Omental fat pad (tissue), 4 donors: ENCODE data around the gene CBFA2T2. TPM values are rescaled to one million over a fixed set of nuclear protein-coding genes. Genes with fewer than 3 reads are reported as not detected.

Experiments
- ATAC-seq: fragments of 150-250 bp; one replicate; pipeline ENCODE4 v1.9.1; 2016; ENCODE audit warnings: mild to moderate bottlenecking, moderate library complexity; ENCODE audit not compliant: low FRiP score
- DNase-seq: peaks from one replicate; pipeline ENCODE4 v3.0.0-alpha.2; 2019; ENCODE audit warnings: low spot score
- CTCF ChIP-seq, 3 donors: fragments of 450-650 bp; IDR thresholded peaks; one replicate each; pipeline ENCODE4 v1.5.1; 2016 to 2017; ENCODE audit warnings: antibody characterized with exemption in 3 of 3, mild to moderate bottlenecking in 3 of 3, moderate library complexity in 2 of 3
- total RNA-seq, 4 donors: library from RNA; depleted of rRNA; stranded (reverse); fragments of >200 nt; gene quantifications; one replicate each; pipeline ENCODE4 v1.1.0, GENCODE V29; 2016

The CBFA2T2 gene
- total RNA-seq, 4 donors from 2014 or later: 5.8 to 11.8 (median 10.0) TPM

GRCh38 chr20:33669224-33669623, 179.3 kb downstream of the CBFA2T2 start:
- ATAC-seq: no peak
- no peak for TF ChIP-seq CTCF (IDR thresholded peaks at IDR 0.05)

GRCh38 chr20:33669873-33670640, 180.2 kb downstream of the CBFA2T2 start:
- ATAC-seq (no peak), DNase-seq (no peak)
- TF ChIP-seq CTCF (IDR thresholded peaks at IDR 0.05): no peak

More at GRCh38 chr20:33669224-33669623, 179.3 kb downstream of the CBFA2T2 start:
- DNase-seq: no peak

GRCh38 chr20:33670715-33671499, 181.0 kb downstream of the CBFA2T2 start:
- TF ChIP-seq CTCF (IDR thresholded peaks at IDR 0.05): no peak
- DNase-seq (no peak), ATAC-seq (no peak)

GRCh38 chr20:33671573-33672288, 181.8 kb downstream of the CBFA2T2 start:
- no peak for ATAC-seq
- TF ChIP-seq CTCF (IDR thresholded peaks at IDR 0.05): no peak
- no peak for DNase-seq

- no peak for TF ChIP-seq CTCF (IDR thresholded peaks at IDR 0.05)
- DNase-seq (no peak), ATAC-seq (no peak)
These were observed 182.7 kb downstream of the CBFA2T2 start for GRCh38 chr20:33672426-33673113.

- no peak for TF ChIP-seq CTCF (IDR thresholded peaks at IDR 0.05)
- ATAC-seq (no peak), DNase-seq (no peak)
These were observed 183.2 kb downstream of the CBFA2T2 start for GRCh38 chr20:33673114-33673409.
